COLO829 (cell line): ENCODE data around the gene CKMT2.

Experiments
- DNase-seq: peaks from one replicate; pipeline ENCODE4 v3.0.0; 2012; ENCODE audit warnings: low spot score

CKMT2 gene

GRCh38 chr5:81233080-81233634 lies at the start of gene CKMT2:
CKMT2 (plus strand) TSS chr5:81233322; CDS start chr5:81251133, 17,811 bp downstream.
- no peak for DNase-seq

GRCh38 chr5:81183811-81184748 lies 49.0 kb upstream of the CKMT2 start:
- DNase-seq, result no peak

- no peak for DNase-seq
Observed at GRCh38 chr5:81184749-81185110, 48.4 kb upstream of the CKMT2 start.

GRCh38 chr5:81187885-81188284 lies 45.2 kb upstream of the CKMT2 start:
- DNase-seq, result no peak

- DNase-seq, result no peak
Observed at GRCh38 chr5:81188962-81189361, 44.2 kb upstream of the CKMT2 start.

GRCh38 chr5:81189875-81190498 lies 43.1 kb upstream of the CKMT2 start:
- no peak for DNase-seq

GRCh38 chr5:81191726-81192372 lies 41.3 kb upstream of the CKMT2 start:
- DNase-seq, result no peak

GRCh38 chr5:81192373-81192750 lies 40.8 kb upstream of the CKMT2 start:
- DNase-seq, result no peak

- peak; percentile 57 for DNase-seq
Observed at GRCh38 chr5:81194633-81195334, 38.3 kb upstream of the CKMT2 start.

GRCh38 chr5:81195335-81195929 lies 37.7 kb upstream of the CKMT2 start:
- DNase-seq, result no peak

GRCh38 chr5:81202655-81203054 lies 30.5 kb upstream of the CKMT2 start:
- no peak for DNase-seq

- no peak for DNase-seq
Observed at GRCh38 chr5:81203729-81204128, 29.4 kb upstream of the CKMT2 start.

GRCh38 chr5:81204205-81204604 lies 28.9 kb upstream of the CKMT2 start:
- no peak for DNase-seq

GRCh38 chr5:81205058-81205457 lies 28.1 kb upstream of the CKMT2 start:
- no peak for DNase-seq

GRCh38 chr5:81207009-81207408 lies 26.1 kb upstream of the CKMT2 start:
- DNase-seq, result no peak

- DNase-seq, result no peak
Observed at GRCh38 chr5:81208904-81209303, 24.2 kb upstream of the CKMT2 start.

GRCh38 chr5:81209386-81209785 lies 23.7 kb upstream of the CKMT2 start:
- no peak for DNase-seq

- DNase-seq, result no peak
Observed at GRCh38 chr5:81209869-81210493, 23.1 kb upstream of the CKMT2 start.

- no peak for DNase-seq
Observed at GRCh38 chr5:81212211-81212751, 20.8 kb upstream of the CKMT2 start.

GRCh38 chr5:81213070-81213469 lies 20.1 kb upstream of the CKMT2 start:
- DNase-seq, result no peak

GRCh38 chr5:81214848-81215247 lies 18.3 kb upstream of the CKMT2 start:
- DNase-seq, result no peak
